Dermis microvascular lymphatic vessel endothelial cell (primary cell): ENCODE measurements around the gene ARHGAP22. TPM values are rescaled to one million over a fixed set of nuclear protein-coding genes. Genes with fewer than 3 reads are reported as not detected.

Source experiments
- DNase-seq, 2 donors: peaks; one replicate each; pipeline versions ENCODE4 v3.0.0 to v3.0.0-alpha.2; 2010; ENCODE audit warnings: low read depth in 2 of 2
- total RNA-seq: library from RNA; depleted of rRNA; stranded (reverse); fragments of >200 nt; gene quantifications from 2 replicates; pipeline ENCODE4 v1.2.1, GENCODE V29; 2014

ARHGAP22 gene
- total RNA-seq, 1 donor from 2014 or later: 5.3 TPM

- no peak for DNase-seq
These were observed 104.1 kb downstream of the ARHGAP22 start for GRCh38 chr10:48500771-48501170.

GRCh38 chr10:48498940-48499510 is 105.8 kb downstream of the ARHGAP22 start:
- DNase-seq: no peak

- DNase-seq: no peak
These were observed 106.8 kb downstream of the ARHGAP22 start for GRCh38 chr10:48497780-48498770.

- peak in 1 of 2 donors; percentile 72 for DNase-seq
These were observed 107.8 kb downstream of the ARHGAP22 start for GRCh38 chr10:48496831-48497779.

- no peak for DNase-seq
These were observed 108.6 kb downstream of the ARHGAP22 start for GRCh38 chr10:48496105-48496830.

GRCh38 chr10:48495282-48496045 is 109.4 kb downstream of the ARHGAP22 start:
- no peak for DNase-seq

GRCh38 chr10:48494611-48495010 is 110.3 kb downstream of the ARHGAP22 start:
- no peak for DNase-seq

- DNase-seq: no peak
These were observed 110.8 kb downstream of the ARHGAP22 start for GRCh38 chr10:48494073-48494472.

- DNase-seq: peak in 1 of 2 donors; percentile 33
These were observed 111.6 kb downstream of the ARHGAP22 start for GRCh38 chr10:48493083-48493871.

GRCh38 chr10:48492201-48492600 is 112.7 kb downstream of the ARHGAP22 start:
- DNase-seq: no peak

GRCh38 chr10:48491392-48492139 is 113.3 kb downstream of the ARHGAP22 start:
- no peak for DNase-seq

GRCh38 chr10:48490946-48491345 is 113.9 kb downstream of the ARHGAP22 start:
- DNase-seq: no peak

- no peak for DNase-seq
These were observed 114.3 kb downstream of the ARHGAP22 start for GRCh38 chr10:48490571-48490940.

GRCh38 chr10:48489099-48489498 is 115.8 kb downstream of the ARHGAP22 start:
- no peak for DNase-seq

GRCh38 chr10:48487244-48487643 is 117.6 kb downstream of the ARHGAP22 start:
- no peak for DNase-seq

GRCh38 chr10:48485711-48486110 is 119.2 kb downstream of the ARHGAP22 start:
- DNase-seq: no peak

GRCh38 chr10:48484911-48485310 is 120.0 kb downstream of the ARHGAP22 start:
- no peak for DNase-seq

- no peak for DNase-seq
These were observed 122.7 kb downstream of the ARHGAP22 start for GRCh38 chr10:48482207-48482606.

GRCh38 chr10:48481385-48481784 is 123.5 kb downstream of the ARHGAP22 start:
- DNase-seq: no peak
